GM19240 (cell line): ENCODE results near the gene RPL26.
A peak's percentile ranks its signal among the peaks of the same experiment; 100 is the strongest.
"Not testable (repeated sequence)": the region's sequence is repeated elsewhere in the genome, so short reads cannot be mapped to it uniquely, and the experiment has no call there.

Source experiments
- DNase-seq: peaks from one replicate; pipeline ENCODE4 v3.0.0; 2011; ENCODE audit warnings: low spot score; ENCODE audit not compliant: insufficient read length

Gene RPL26

DNA sequence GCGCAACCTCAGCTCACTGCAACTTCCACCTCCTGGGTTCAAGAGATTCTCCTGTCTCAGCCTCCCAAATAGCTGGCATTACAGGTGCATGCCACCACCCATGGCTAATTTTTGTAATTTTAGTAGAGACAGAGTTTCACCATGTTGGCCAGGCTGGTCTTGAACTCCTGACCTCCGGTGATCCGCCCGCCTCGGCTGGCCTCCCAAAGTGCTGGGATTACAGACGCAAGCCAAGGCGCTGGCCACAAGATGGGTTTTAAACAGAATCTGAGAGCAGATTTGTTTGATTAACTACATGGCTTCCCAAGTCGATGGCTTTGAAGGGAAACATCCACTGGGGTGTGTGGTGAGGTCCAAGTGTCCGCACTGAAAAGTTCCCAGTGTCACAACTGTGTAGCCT lies 11.5 kb upstream of the RPL26 start:
- DNase-seq = not testable (repeated sequence)

- DNase-seq = no peak
Measured at GRCh38 chr17:8393470-8394231, 10.7 kb upstream of the RPL26 start.

DNA sequence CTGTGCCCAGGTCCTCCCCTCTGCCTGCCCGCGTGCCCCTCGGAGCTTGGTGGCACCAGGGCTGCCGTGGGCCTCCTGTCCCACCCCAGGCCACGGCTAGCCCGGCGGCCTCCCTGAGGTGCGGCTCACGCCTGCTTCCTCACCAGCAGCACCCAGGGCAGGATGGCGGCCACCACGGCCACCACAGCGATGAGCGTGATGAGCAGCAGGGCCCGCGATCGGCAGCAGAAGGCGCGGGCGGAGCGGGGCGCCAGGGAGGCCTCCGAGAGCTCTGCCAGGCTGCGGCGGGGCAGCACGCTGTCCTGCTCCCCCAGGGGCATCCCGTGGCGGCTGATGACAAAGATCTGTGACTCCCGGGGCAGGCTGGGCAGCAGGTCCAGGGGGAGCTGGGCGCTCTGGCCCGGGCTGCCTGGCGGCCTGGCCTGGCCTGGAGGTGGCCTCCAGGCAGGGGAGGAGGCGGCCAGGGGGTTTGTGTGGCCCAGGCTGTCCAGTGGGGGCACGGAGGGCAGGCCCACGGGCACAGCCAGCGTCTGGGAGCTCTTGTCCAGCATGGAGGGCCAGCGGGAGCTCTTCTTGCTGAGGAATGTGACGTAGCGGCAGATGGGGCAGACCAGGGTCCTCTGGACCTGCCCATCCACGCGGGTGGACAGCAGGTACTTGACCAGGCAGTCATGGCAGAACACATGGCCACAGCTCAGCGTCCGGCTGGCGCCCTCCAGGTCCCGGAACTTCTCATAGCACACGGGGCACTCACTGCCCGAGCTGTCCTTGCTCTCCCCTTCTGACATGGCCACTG lies 9.9 kb upstream of the RPL26 start:
- DNase-seq = no peak

DNA sequence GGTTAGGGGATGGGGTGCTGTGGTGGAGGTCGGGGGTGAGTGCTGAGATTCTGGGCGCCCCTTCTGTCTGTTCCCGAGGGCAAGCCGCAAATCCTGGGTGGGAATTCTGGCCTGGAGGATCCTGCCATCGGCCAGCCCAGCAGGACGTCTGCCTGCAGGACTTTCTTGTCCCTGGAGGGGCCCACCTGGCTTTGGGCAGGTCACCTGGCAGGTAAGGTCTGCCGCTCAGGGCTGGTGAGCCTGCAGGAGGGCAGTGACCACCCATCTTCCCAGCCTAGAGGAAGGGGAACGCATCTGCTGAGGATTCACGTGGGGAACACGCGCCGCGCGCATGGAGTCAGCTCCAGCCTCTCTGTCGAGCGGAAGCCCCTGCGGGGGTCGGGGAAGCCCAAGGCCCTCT lies 9.3 kb upstream of the RPL26 start:
- no peak for DNase-seq

DNA sequence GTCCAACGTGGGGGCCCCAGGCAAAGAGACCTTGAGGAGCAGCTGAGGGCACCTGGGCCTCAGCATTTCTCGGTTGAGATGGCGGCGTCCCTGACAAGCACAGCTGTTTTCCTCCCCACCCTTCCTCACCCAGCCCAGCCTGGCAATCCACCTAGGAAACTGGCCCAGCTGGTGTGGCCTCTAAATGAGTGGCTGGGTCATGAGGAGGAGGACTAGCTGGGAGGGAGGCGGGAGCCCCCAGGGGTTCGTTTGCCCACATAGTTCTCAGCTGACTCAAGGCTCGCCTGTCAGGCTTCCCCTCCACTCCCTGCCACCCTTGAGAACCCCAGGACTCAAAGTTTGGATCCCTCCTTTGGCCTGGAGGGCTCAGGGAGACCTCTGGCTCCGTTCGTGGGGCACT lies 8.7 kb upstream of the RPL26 start:
- DNase-seq = no peak

DNA sequence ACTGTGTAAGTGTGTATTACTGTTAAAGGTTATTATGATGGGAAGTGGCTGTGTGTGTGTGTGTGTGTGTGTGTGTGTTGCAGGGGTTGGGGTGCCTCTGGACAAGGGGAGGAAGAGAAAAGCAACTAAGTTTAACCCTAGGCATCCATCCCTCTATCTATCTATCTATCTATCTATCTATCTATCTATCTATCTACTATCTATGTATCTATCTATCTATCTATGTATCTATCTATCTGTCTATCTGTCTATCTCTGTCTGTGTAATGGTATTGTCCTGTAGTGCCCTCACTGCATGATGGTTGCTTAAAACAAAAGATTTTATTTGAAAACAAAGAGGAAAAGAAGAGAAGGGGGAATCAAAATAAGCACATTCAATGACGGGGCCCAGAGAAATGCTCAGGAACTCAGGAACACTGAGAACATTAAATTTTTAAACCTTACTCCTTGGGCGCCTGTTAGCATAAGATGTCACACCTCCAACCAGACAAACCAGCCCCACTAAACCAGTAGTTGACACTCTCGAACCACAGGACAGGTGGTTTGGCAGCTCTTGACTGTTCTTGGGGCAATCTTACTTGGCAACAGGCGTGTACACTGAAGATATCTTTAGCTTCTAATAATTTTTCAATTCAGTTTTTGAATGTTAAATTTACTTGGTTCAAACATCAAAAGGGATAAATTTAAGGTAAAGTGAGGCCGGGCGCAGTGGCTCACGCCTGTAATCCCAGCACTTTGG lies 5.1 kb upstream of the RPL26 start:
- no peak for DNase-seq

GRCh38 chr17:8386841-8387240 lies 3.8 kb upstream of the RPL26 start:
- DNase-seq = no peak

DNA sequence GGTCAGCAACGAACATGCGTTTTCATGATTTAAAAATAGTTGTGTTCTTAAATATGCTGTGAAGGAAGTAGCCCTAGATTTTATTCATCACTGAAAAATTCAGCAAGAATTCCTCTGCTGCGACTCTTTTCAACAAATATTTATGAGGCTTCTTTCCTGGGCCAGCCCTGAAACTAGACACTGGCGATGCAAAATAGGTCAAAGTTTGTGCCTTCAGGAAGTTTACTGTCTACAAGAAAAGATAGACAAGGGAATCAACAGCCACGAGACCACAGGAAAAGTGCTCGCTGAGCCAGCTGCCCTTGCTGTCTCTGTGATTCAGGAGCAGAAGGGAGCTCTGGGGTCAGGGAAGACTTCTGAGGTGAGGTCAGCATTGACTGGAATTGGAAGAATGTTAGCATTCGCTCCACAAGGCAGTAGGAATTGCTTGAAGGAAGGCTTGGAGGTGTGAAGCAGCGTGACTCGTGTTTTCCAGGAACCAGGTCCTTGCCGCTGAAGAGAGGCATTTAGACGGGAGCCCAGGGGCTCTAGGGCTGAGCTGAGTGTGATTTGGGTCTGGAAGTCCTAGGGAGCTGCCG lies 1.9 kb upstream of the RPL26 start:
- no peak for DNase-seq

DNA sequence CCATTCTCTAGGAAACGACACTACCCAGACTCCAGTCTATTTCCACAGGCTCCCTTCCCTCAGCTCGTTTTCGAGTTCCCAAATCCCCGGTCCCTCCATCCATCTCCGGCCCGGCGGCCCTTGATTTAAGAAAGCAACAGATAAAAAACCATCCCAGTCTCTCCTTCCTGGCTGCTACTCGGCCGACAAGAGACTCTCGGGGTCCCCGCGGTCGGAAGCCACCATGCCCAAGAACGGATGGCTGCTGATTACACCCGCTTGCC lies 182 bp downstream of the RPL26 start:
- DNase-seq = no peak

DNA sequence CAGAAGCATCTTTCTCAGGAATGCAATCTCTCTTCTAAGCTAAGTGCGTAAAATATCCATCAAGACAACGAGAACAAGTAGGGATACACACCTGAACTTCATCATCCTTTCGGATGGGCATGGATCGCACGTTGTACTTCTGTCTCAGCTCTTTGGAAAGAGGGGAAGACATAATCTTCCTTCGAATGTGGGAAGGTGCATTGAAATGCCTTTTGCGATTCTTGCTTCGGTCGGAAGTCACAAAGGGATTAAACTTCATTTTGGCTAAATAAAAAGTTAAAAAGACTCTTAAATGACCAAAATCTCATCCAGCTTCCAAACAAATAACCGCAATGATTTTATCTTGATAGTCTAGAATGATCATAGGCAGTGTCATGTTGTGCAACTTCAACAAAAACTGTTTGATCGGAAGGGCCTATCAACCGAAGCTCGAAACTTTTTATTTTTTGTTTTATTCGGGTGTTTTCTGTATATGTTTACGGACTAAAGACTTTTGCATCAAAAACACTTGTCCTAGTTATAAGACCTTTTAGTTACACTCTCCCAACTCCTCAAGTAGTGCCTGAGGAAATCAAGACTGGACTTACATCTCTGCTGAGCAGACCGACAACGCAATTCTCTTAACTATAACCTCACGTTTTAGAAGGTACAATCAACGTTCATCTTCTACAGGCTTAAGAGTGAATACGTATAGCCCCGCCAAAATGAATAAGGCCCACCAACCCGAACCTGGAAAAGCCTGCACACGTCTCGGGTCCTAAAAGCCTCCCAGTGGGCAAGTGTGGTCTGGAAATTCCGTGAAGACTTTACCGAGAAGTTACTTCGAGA lies 727 bp downstream of the RPL26 start:
- no peak for DNase-seq

GRCh38 chr17:8380049-8380448 lies 2.9 kb downstream of the RPL26 start:
- no peak for DNase-seq

- not testable (repeated sequence) for DNase-seq
Measured at GRCh38 chr17:8378117-8378516, 4.9 kb downstream of the RPL26 start.

DNA sequence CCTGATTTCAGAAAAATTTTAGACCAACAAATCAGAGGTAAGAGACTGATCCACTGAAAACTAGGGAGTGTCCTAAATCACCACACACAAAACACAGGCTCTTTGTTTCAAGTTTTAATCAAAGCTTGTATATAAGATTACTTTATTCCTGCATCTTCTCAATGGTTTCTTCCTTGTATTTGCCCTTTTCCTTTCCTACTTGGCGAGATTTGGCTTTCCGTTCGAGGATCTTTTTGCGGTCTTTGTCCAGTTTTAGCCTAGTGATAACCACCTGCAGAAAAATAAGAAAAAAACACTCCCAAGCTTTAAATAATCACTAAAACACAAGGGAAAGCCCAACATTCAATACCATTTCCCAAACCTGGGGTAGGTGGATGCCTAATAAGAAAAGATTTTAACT lies 5.6 kb downstream of the RPL26 start:
- no peak for DNase-seq

- peak; percentile 96 for DNase-seq
Measured at GRCh38 chr17:8376271-8377067, 6.5 kb downstream of the RPL26 start, which contains the start of gene KRABD2. Gene KRABD2 (minus strand): TSS chr17:8376704.

- no peak for DNase-seq
Measured at GRCh38 chr17:8375738-8376259, 7.2 kb downstream of the RPL26 start.

DNA sequence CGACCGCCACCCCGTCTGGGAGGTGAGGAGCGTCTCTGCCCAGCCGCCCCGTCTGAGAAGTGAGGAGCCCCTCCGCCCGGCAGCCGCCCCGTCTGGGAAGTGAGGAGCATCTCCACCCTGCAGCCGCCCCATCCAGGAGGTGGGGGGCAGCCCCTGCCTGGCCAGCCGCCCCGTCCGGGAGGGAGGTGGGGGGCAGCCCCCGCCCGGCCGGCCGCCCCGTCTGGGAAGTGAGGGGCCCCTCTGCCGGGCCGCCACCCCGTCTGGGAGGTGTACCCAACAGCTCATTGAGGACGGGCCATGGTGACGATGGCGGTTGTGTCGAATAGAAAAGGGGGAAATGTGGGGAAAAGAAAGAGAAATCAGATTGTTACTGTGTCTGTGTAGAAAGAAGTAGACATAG lies 9.1 kb downstream of the RPL26 start:
- DNase-seq = not testable (repeated sequence)

- DNase-seq = no peak
Measured at GRCh38 chr17:8372422-8372821, 10.6 kb downstream of the RPL26 start.

DNA sequence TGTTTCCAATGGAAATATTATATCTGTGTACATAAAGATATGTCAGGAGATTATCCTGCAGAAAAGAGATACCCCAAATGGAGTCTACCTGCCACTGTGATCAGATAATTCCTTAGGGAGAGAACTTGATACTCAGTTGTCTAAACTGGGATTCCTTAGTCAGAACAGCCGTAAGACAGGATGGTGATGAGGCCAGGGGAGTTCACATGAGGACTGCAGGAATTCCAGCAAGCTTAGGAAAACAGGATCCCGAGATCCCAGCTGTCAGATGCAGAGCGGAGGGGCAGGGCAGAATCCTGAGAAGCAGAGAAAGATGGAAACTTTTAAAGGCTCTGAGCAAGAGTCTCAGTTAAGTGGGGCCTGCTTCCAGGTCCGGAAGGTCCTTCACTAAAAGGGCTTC lies 11.2 kb downstream of the RPL26 start:
- DNase-seq = no peak

GRCh38 chr17:8369944-8370343 lies 13.0 kb downstream of the RPL26 start:
- no peak for DNase-seq

GRCh38 chr17:8368193-8368592 lies 14.8 kb downstream of the RPL26 start:
- DNase-seq = no peak
